GM18870 (cell line): ENCODE data around the gene RCHY1.
"Not testable (repeated sequence)": the region's sequence is repeated elsewhere in the genome, so short reads cannot be mapped to it uniquely, and the experiment has no call there.

Experiments used
- ATAC-seq: cut with Tn5 transposase; IDR thresholded peaks from one replicate; pipeline ENCODE4 v1.9.1; 2021; ENCODE audit warnings: moderate library complexity; ENCODE audit not compliant: unreplicated experiment

Gene RCHY1

DNA sequence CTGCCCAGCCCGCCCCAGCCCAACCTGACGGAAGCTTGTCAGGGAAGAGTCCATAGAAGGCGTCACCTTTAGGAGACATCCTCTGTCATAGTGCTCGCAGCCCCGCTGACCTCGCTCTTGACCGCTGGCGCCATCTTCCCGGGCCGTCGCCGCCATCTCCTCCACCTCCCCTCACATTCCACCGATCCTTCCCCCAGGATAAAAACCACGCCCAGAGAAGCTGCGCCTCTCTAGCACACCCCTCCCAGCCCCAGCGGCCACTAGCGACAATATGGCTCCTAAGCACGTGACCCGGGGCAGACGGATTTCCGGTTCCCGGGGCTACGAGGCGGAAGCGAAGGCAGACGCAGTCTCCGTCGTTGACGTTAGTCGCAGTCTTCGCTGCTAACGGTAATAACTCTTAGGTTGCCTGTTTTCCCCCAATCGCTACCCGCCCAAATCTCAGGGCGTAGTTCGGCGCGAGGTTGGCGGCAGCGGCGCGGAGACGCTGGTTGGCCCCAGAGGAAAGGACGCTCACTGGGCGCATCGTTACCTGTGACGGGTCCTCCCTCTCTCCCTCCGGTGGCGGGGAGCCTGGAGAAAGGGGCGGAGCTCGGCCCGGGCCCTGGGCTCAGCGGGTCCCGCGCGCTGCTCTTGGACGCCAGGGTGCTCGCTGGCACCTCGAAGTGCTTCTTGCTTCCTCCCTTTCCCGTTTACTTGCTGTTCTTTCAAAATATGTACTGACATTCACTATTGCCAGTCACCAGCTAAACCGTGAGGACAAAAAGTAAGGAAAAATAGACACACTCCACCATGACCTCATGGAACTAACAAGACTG lies at the start of gene RCHY1, which contains the start of gene THAP6:
Gene RCHY1, minus strand, starts transcription at position 273 of the 818 bp plus-strand sequence. Its CDS starts 117 bp downstream, at position 156.
Gene THAP6, plus strand, starts transcription at position 343 of the 818 bp plus-strand sequence. CDS start 980 bp downstream, outside the sequence.
- ATAC-seq: peak; percentile 93

DNA sequence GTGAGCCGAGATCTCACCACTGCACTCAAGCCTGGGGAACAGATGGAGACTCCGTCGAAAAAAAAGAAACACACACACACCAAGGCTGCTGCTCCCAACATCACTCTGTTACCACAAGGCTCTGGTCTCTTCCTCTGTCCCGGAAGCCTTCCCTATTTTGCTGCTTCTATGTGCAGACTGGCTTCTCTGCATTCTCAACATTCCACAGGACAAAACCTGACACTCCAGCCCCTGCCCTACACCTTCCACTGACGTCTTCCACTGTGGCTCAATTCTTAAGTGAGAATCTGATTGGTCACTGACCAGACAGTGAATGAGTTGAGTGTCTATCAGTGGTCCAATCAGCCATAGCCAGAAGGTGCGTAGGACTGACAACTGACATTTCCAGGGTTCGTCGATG lies 47.6 kb upstream of the RCHY1 start:
- ATAC-seq: no peak

DNA sequence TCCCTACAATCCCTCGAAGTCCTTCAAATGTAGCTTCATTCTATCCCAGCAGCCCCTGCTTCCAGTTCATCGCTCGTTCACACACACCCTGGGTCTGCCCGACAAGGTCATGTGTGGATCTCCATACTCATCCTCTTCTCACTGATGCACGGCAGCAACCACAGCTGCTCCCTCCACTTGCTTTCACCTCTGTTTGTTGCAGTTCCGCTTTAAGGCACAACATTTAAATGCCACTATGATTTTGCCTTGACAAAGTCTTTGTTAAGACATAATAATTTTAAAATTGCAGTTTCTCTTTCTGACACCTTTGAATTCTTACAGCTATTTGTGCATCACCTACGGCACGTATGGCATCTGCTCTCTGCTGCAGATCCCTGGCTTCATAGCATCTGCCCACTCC lies 43.5 kb upstream of the RCHY1 start:
- ATAC-seq: no peak

DNA sequence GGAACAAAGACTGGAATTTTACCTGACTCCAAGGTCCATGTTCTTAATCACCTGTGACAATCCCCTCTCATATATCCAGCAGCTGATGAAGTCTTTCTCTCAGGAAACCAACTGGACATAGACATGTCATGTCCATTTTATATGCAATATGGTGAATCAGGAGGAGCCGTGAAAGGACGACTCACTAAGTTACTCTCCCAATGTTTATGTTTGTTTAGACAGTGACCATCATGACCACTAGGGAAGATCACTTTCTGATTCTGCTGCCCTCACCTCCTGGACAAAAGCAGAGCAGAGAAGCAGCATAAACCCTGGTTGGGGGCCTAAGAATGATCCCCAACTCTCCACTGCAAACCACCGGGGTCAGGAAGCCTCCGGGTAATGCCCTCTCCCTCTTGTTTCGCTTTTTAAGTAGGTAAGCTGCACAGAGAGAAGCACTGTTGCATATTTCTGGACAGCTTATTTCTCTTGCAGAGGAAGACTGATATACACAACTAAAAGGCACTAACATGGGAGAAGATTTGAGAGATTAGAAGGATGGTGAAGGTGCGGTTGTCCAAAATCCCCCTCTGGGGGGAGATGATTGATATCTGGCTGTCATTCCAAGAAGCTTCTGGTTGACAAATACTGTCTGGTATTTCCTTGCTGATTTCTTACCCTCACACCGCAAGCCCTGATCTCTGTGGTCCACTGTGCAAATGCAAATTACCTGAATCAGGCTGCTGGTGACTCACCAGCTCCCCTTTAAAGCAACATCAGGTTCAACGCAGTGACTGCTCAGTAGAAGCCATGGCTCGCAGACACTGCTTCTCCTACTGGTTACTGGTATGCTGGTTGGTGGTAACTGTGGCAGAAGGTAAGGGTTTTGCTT lies 41.3 kb upstream of the RCHY1 start, which contains the start of gene ODAPH:
Gene ODAPH, plus strand, starts transcription at position 773 of the 871 bp plus-strand sequence. Its CDS starts 17 bp downstream, at position 790.
- ATAC-seq: peak; percentile 93

DNA sequence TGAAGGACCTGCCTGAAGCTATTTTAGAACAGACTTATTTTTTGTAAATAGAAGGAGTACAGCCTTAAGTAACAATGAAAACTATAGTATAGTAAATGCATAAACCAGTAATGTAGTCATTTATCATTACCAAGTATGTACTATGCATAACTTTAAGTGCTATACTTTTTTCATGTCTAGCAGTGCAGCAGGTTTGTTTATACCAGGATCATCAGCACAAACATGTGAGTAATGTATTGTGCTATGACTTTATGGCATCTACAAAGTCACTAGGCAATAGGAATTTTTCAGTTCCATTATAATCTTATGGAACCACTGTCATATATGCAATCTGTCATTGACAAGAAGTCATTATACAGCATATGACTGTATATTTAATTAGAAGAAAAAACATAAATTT lies 38.2 kb upstream of the RCHY1 start:
- ATAC-seq: no peak

DNA sequence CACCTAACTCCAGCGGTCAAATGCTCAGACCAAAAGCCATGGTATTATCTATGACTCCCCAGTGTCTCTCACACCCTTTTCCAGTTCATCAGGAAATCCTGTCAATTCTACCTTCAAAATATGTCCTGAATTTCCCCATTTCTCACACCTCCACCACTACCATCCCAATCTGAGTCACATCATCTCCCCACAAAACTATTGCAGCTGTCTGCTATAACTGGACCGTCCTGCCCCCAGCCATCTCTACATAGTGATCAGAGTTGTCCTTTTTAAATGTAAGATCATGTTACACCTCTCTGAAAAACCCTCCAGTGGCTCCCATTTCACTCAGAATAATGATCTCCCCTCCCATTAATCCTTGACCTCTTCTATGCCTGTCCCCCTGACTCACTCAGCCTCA lies 34.8 kb upstream of the RCHY1 start:
- no peak for ATAC-seq

DNA sequence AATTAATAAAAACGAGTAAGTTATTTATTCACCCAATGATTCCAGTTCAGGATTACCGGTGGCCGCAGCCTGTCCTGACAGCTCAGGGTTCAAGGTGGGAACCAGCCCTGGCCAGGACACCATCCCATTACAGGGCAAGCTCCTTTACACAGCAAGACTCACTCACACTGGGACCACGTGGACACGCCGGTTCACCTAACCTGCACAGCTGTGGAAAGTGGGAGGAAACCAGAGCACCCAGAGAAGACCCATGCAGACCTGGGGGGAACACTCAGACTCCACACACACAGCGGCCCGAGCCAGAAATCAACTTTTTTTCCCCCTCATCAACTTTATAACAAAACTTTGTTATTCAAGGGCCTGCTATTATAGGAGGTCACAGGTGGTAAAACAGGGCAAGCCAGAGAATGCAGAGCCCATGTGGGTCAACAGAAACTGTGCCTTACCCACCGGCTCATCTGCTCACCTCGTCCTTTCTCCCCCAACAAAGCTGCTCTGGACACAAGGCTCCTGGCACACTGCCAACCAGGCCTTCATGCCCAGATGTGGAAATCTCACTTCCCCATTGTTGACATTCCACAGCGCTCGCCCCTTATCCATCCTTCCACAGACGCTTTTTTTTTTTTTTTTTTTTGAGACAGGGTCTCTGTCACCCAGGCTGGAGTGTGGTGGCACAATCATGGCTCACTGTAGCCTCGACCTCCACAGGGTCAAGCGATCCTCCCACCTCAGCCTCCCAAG lies 33.6 kb upstream of the RCHY1 start:
- ATAC-seq: no peak

DNA sequence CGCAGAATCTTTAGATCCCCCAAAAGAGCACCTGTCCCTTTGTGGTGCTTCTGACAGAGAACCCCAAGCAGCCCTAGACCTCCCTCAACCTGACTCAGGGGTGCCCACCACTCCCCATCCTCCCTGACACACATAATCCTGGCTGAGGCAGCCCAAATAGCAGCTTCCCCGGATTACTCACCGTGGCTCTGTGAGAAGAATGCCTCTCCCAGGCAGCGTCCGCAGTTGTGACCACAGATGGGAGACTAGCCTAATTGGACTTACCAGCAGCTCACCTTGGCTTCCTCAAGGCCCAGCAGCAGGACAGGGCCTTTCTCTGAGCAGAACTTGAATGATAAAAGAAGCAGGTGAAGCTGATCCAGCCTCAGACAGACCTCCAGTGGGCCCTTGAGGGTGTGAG lies 31.3 kb upstream of the RCHY1 start:
- no peak for ATAC-seq

DNA sequence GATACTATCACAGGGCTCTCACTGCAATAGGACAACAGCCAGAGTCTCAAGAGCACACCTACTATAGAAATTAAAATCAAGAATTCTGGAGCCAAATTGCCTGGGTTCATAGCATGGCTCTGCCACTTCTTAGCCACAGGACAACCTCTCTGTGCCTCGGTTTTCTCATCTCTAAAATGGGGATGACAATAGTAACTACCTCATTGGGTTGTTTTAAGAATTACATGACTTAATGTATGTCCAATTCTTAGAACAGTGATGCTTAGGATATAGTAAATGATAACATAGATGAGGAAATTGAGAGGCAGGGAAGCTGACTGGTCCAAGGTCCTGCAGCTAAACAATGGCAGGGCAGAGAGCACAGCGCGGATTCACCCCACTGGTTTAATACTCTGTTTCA lies 30.7 kb upstream of the RCHY1 start:
- ATAC-seq: no peak

DNA sequence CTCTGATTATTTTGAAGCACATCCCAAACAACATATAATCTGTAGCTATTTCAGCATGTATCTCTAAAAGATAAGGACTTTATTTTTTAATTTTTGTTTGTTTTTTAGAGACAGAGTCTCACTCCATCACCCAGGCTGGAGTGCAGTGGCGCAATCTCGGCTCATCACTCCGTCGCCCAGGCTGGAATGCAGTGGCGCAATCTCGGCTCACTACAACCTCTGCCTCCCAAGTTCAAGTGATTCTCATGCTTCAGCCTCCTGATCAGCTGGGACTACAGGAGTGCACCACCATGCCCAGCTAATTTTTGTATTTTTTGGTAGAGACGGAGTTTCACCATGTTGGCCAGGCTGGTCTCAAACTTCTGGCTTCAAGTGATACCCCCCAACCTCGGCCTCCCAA lies 30.0 kb upstream of the RCHY1 start:
- not testable (repeated sequence) for ATAC-seq

DNA sequence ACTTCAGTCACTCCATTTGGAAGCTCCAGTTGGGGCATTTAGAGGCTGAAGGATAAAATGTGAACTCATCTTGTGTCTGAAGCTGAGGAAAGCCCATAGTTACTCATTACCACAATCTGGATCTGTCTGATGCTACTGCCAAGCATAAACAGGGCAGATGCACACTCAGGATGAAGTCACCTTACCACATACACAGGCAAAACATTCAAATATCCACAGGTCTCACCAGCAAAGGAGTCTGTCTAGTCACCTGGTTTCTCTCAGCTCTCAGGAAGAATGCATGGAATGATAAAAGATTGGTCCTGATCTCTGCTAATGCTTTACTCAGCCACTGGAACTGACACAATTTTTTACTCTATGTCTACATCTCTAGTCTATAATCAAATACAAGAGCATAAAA lies 28.6 kb upstream of the RCHY1 start:
- no peak for ATAC-seq

DNA sequence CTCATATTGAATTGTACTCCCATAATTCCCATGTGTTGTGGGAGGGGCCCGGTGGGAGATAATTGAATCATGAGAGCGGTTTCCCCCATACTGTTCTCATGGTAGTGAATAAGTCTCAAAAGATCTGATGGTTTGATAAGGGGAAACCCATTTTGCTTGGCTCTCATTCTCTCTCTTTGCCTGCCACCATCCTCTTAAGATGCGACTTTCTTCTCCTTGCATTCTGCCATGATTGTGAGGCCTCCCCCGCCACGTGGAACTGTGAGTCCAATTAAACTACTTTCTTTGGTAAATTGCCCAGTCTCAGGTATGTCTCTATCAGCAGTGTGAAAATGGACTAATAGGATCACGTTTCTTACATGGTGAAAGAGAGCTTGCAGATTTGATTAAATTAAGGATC lies 23.1 kb upstream of the RCHY1 start:
- ATAC-seq: not testable (repeated sequence)

DNA sequence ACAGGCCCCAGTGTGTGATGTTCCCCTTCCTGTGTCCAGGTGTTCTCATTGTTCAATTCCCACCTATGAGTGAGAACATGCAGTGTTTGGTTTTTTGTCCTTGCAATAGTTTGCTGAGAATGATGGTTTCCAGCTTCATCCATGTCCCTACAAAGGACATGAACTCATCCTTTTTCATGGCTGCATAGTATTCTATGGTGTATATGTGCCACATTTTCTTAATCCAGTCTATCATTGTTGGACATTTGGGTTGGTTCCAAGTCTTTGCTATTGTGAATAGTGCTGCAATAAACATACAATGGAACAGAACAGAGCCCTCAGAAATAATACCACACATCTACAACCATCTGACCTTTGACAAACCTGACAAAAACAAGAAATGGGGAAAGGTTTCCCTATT lies 19.7 kb upstream of the RCHY1 start:
- not testable (repeated sequence) for ATAC-seq

DNA sequence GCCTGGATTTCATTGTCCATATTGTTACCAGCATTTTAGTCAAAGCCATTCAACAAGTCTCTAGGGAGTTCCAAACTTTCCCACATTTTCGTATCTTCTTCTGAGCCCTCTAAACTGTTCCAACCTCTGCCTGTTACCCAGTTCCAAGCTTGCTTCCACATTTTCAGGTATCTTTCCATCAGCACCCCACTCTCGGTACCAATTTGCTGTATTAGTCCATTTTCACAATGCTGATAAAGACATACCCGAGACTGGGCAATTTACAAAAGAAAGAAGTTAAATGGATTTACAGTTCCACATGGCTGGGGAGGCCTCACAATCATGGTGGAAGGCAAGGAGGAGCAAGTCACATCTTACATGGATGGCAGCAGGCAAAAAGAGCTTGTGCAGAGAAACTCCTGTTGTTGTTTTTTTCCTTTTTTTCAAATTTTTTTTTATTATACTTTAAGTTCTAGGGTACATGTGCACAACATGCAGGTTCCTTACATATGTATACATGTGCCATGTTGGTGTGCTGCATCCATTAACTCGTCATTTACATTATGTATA lies 19.2 kb upstream of the RCHY1 start:
- ATAC-seq: not testable (repeated sequence)

DNA sequence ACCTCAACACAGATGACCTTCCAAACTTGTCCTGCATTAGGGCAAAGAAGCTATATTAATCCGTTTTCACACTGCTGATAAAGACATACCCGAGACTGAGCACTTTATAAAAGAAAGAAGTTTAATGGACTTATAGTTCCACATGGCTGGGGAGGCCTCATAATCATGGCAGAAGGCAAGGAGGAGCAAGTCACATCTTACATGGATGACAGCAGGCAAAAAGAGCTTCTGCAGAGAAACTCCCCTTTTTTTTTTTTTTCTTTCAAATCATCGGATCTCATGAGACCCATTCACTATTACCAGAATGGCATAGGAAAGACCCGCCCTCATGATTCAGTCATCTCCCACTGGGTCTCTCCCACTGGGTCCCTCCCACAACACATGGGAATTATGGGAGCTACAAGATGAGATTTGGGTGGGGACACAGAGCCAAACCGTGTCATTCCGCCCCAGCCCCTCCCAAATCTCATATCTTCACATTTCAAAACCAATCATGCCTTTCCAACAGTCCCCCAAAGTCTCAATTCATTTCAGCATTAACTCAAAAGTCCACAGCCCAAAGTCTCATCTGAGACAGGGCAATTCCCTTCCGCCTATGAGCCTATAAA lies 17.4 kb upstream of the RCHY1 start:
- ATAC-seq: not testable (repeated sequence)

DNA sequence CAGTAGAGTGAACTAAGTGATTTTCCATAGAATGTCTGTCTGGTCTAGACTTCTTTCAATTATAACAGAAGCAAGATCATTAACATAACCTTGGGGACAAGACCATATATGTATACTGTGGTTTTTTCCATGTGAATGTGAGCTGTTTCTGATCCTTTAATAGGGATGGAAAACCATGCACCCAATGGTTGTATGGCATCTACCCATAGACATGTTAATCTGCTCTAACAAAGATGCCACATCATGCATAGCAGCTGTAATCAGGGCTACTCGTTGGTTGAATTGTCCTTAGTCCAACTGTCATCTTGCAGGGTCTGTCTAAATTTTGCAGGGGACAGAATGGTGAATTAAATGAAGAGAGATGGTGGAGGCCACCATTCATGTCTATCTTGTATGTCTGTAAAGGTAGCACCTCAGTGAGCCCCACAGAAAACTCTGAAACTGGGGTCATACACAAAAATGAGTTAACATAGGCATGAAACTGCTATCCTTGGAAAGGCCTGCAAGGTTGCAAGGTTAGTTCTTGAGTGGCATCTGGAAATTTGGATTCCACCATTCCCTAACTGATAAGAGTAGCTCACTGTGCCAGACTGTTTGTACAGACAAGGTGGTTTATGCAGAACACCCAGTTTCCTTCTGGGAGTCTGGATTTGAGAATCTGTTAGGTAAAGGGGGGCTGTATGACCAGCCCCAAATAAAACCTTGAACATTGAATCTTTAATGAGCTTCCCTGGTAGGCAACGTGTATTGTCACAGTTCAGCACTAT lies 16.5 kb upstream of the RCHY1 start:
- no peak for ATAC-seq

DNA sequence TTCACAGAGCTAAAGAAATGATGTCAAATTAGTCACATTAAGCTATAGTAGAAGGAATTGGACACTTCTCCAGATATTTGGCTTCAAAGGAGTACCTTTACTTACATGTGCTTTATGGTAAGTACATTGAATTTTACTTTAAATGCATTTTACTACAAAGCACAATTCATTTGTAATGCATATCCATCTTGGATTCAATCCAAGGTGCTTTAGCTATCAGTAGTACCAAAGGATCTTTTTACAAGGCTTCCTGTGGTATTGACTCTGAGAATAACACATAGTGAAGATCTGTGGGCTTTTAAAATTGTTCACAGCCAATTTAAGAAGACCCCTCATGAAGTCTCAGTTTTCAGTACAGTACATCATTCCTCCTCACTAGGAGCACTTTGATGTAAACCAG lies 13.3 kb upstream of the RCHY1 start:
- ATAC-seq: no peak

DNA sequence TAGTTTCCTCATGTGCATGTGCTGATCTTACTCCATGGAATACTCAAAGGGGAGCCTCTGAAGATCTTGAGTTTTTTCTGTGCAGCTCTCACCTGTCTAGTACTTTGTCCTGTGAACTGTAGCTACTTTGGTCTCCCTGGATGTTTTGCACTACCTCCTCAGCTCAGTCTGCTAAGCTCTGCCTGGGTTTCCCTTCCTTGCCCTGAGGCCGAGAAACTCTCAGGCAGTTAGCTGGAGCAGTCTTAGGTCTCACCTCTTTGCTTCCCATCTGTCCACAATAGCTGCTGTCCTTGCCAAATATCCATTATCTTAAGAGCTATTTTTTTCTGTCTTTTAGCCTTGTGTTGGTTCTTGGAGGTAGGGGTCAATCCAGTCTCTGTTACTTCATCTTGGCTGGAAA lies 11.7 kb upstream of the RCHY1 start:
- ATAC-seq: no peak

DNA sequence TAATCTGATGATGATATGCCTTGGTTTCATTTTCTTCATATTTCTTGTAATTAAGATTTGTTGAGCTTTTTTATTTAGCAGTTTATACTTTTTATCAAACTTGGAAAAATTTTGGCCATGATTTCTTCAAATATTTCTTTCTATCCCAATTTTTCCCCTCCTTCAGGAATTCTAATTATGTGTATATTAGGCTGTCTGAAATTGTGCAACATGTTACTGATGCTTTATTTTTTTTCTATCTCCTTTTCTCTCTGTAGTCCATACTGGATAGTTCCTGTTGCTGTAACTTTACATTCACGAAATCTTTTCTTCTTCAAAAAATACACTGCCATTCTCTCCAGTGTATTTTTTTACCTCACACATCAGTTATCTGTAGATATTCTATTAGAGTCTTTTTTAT lies 10.9 kb upstream of the RCHY1 start:
- ATAC-seq: no peak

DNA sequence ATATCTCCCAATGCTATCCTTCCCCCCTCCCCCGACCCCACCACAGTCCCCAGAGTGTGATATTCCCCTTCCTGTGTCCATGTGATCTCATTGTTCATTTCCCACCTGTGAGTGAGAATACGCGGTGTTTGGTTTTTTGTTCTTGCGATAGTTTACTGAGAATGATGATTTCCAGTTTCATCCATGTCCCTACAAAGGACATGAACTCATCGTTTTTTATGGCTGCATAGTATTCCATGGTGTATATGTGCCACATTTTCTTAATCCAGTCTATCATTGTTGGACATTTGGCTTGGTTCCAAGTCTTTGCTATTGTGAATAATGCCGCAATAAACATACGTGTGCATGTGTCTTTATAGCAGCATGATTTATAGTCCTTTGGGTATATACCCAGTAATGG lies 5.2 kb upstream of the RCHY1 start:
- not testable (repeated sequence) for ATAC-seq
